ENCODE data around the gene TLE4.

Gene TLE4

DNA sequence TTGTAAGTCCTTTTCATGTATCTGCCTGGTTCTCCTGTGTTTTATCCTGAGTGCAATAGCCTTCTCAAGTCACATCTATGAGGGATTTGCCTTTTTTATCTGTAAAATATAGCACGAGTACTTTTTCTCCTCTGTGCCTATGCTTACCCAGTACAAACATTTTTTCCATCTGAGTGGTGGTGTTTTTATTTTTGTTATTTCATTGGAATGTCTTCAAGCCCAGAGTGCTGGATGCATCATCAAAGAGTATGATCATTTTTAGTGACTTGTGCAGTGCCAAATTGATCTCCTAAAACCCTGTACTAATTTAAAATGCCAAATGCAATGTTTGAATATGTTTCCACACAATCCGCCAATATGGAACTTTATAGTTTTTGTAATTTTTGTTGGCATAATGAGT, 86.1 kb downstream of the TLE4 start:
- 0 out of 2 replicates have a peak, but pooled peaks cover 9% of the 10 kb centered on the region for H3K79me2 ChIP-seq (ENCODE audit: insufficient read depth, low read length)
- H3K4me1 ChIP-seq (ENCODE audit: insufficient read depth, low read length, poor library complexity, severe bottlenecking) = peaks cover 18% of the 10 kb centered on the region
- no peak for TF ChIP-seq EZH2phosphoT487 (IDR thresholded peaks at IDR 0.05; ENCODE audit: borderline replicate concordance)
- TF ChIP-seq CTCF (conservative IDR thresholded peaks at IDR 0.05; ENCODE audit: low read length) = no peak
- no peak overlapping the region for H2AFZ ChIP-seq (ENCODE audit: low read length)
- no peaks in the 10 kb centered on the region for H3F3A ChIP-seq (ENCODE audit: low read depth)
- H3K9me3 ChIP-seq (ENCODE audit: insufficient read depth, low read depth, low read length) = no peaks in the 10 kb centered on the region
- peaks cover 12% of the 10 kb centered on the region for H4K20me1 ChIP-seq (ENCODE audit: insufficient read depth, low read length, poor library complexity, severe bottlenecking)
- H3K36me3 ChIP-seq (ENCODE audit: insufficient read depth, low read length) = peaks cover 67% of the 10 kb centered on the region; the same call in 1 of the 2 replicates
- no peak overlapping the region for H3K4me3 ChIP-seq (ENCODE audit: low read length, poor library complexity, severe bottlenecking)
- H3K4me2 ChIP-seq (ENCODE audit: low read depth, low read length, poor library complexity, severe bottlenecking) = no peak overlapping the region
- no peaks in the 10 kb centered on the region for H3K27me3 ChIP-seq (ENCODE audit: insufficient read depth, low read length, poor library complexity, severe bottlenecking)
- no peaks in the 10 kb centered on the region for H3K9me2 ChIP-seq (replicated peaks; ENCODE audit: low read depth, low read length)
- H3K9ac ChIP-seq (ENCODE audit: low read depth, low read length, poor library complexity, severe bottlenecking) = no peak overlapping the region

GRCh38 chr9:79658926-79659325, 87.2 kb downstream of the TLE4 start:
- Histone ChIP-seq H2AFZ (ENCODE audit: low read length) (no peak overlapping the region), H3K27me3 (ENCODE audit: insufficient read depth, low read length, poor library complexity, severe bottlenecking) (no peaks in the 10 kb centered on the region), H3K9ac (ENCODE audit: low read depth, low read length, poor library complexity, severe bottlenecking) (no peak overlapping the region), H3F3A (ENCODE audit: low read depth) (no peaks in the 10 kb centered on the region), H3K9me2 (replicated peaks; ENCODE audit: low read depth, low read length) (no peaks in the 10 kb centered on the region), H3K4me2 (ENCODE audit: low read depth, low read length, poor library complexity, severe bottlenecking) (no peak overlapping the region), H3K9me3 (ENCODE audit: insufficient read depth, low read depth, low read length) (no peaks in the 10 kb centered on the region), H3K36me3 (ENCODE audit: insufficient read depth, low read length) (peaks cover 57% of the 10 kb centered on the region; the same call in 1 of the 2 replicates), H3K4me1 (ENCODE audit: insufficient read depth, low read length, poor library complexity, severe bottlenecking) (peaks cover 18% of the 10 kb centered on the region), H3K79me2 (ENCODE audit: insufficient read depth, low read length) (peaks cover 18% of the 10 kb centered on the region; the same call in 1 of the 2 replicates), H3K4me3 (ENCODE audit: low read length, poor library complexity, severe bottlenecking) (no peak overlapping the region), H4K20me1 (ENCODE audit: insufficient read depth, low read length, poor library complexity, severe bottlenecking) (peaks cover 12% of the 10 kb centered on the region)
- TF ChIP-seq EZH2phosphoT487 (IDR thresholded peaks at IDR 0.05; ENCODE audit: borderline replicate concordance) (no peak), CTCF (conservative IDR thresholded peaks at IDR 0.05; ENCODE audit: low read length) (no peak)

- Histone ChIP-seq H3F3A (ENCODE audit: low read depth) (no peaks in the 10 kb centered on the region), H3K9me3 (ENCODE audit: insufficient read depth, low read depth, low read length) (no peaks in the 10 kb centered on the region), H3K27me3 (ENCODE audit: insufficient read depth, low read length, poor library complexity, severe bottlenecking) (no peaks in the 10 kb centered on the region), H3K4me2 (ENCODE audit: low read depth, low read length, poor library complexity, severe bottlenecking) (no peak overlapping the region), H2AFZ (ENCODE audit: low read length) (no peak overlapping the region), H3K4me3 (ENCODE audit: low read length, poor library complexity, severe bottlenecking) (no peak overlapping the region), H3K79me2 (ENCODE audit: insufficient read depth, low read length) (peaks cover 24% of the 10 kb centered on the region; the same call in 1 of the 2 replicates), H3K9ac (ENCODE audit: low read depth, low read length, poor library complexity, severe bottlenecking) (no peak overlapping the region), H3K36me3 (ENCODE audit: insufficient read depth, low read length) (peaks cover 46% of the 10 kb centered on the region; the same call in 1 of the 2 replicates), H3K4me1 (ENCODE audit: insufficient read depth, low read length, poor library complexity, severe bottlenecking) (peaks cover 18% of the 10 kb centered on the region), H3K9me2 (replicated peaks; ENCODE audit: low read depth, low read length) (no peaks in the 10 kb centered on the region), H4K20me1 (ENCODE audit: insufficient read depth, low read length, poor library complexity, severe bottlenecking) (peaks cover 12% of the 10 kb centered on the region)
- TF ChIP-seq CTCF (conservative IDR thresholded peaks at IDR 0.05; ENCODE audit: low read length) (no peak), EZH2phosphoT487 (IDR thresholded peaks at IDR 0.05; ENCODE audit: borderline replicate concordance) (no peak)
Observed at GRCh38 chr9:79660615-79661014, 88.8 kb downstream of the TLE4 start.

Measured in Loucy (cell line).